Transverse colon (tissue), 3 donors: ENCODE data around the gene YWHAG.

Source experiments
- POLR2A ChIP-seq: fragments of 450-650 bp; IDR thresholded peaks from one replicate; pipeline ENCODE4 v1.6.1; 2016; ENCODE audit warnings: antibody characterized with exemption, mild to moderate bottlenecking, moderate library complexity
- POLR2AphosphoS5 ChIP-seq, 3 donors: sonication (generic); formaldehyde crosslinking; IDR thresholded peaks; one replicate each; pipeline ENCODE4 v1.6.1; 2016; ENCODE audit warnings: antibody characterized with exemption in 3 of 3

DNA sequence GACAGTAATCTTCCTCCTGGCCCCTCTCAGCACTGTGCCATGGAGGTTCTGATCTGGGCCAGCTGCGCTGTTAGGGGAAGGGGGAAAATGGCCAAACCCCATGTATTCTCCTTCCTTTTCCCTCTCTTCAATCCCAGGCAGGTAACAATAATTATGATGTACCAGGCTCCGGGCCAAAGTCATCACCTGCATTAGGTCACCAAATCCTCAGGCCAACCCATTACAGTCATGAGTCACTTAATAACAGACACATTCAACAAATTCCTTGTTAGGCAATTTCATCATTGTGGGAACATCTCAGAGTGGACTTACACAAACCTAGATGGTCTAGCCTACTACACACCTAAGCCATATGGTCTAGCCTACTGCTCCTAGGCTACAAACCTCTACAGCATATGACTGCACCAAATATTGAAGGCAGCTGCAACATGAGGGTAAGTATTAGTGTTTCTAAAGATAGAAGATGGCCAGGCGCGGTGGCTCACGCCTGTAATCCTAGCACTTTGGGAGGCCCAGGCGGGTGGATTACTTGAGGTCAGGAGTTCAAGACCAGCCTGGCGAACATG, 58.5 kb downstream of the YWHAG start:
- TF ChIP-seq POLR2AphosphoS5 (IDR thresholded peaks at IDR 0.05) (peak in 2 of 3 donors; percentile 17 to 54), POLR2A (no peak)
